Stimulated activated CD8-positive, alpha-beta memory T cell treated with anti-CD3 and anti-CD28 coated beads, Interleukin-7, amount 100 ng/mL, for 1 hour (primary cell): ENCODE data around the gene CD247.

Experiments used
- DNase-seq, 2 donors: peaks; one replicate each; pipeline ENCODE4 v3.0.0-alpha.2; 2020; ENCODE audit warnings: low read depth in 2 of 2

Gene CD247

DNA sequence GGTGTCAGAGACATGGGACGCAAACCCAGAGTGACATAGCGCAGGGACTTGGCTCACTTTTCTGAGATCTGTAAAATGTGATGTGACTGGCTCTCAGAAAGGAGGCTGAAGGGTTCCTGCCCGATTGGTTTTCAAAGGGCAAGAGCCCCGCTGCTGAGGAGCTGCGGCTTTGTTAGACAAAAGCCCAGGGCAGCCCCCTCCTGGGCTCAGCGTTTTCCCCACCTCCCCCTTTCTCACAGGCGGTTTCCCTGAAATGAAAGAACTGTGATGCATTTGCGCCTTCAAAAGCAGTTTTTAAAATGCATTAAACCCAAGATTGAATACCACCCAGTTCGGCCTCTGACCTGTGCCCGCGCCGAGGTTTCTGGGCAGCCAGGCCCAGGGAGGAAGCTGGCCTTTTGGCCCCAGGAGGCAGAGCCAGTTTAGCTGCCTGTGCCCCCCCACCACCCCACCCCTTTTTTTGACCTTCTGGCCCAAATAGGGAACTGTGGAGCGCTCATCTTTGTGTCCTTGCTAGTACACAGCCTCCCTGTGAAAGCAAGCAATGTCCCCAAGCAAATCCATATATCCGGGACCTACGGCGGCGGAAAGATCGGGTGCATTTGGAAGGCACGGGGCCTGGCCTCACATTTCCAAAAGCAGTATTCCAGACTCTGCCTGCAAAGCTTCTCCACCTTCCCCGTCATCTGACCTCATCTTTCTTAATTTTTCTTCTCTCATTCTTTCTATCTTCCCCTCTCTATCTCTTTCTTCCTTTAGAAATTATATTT is 28.6 kb downstream of the CD247 start:
- no peak for DNase-seq

DNA sequence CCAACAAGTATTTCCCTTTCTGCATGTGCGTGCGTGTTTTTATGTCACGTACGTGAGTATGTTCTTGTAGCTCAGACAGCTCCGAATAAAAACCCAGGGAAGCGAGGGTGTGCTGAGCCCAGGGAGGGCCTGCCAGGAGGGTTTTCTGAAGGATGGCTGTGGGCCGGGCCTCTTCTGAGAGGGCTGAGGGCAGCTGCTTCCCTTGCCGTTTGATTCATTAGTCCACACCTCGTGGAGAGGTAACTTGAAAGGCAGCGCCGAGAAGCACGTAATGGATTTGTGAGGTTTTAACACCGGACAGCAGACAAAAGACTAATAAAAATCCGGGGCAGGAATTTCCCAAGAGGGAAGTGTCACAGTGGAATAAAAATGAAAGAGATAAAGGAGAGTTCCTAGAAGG is 29.5 kb downstream of the CD247 start:
- no peak for DNase-seq

GRCh38 chr1:167487614-167488013 is 30.7 kb downstream of the CD247 start:
- no peak for DNase-seq

GRCh38 chr1:167486090-167486824 is 32.1 kb downstream of the CD247 start:
- no peak for DNase-seq

GRCh38 chr1:167484726-167485502 is 33.4 kb downstream of the CD247 start:
- no peak for DNase-seq

- no peak for DNase-seq
Measured at GRCh38 chr1:167483790-167484189, 34.5 kb downstream of the CD247 start.

DNA sequence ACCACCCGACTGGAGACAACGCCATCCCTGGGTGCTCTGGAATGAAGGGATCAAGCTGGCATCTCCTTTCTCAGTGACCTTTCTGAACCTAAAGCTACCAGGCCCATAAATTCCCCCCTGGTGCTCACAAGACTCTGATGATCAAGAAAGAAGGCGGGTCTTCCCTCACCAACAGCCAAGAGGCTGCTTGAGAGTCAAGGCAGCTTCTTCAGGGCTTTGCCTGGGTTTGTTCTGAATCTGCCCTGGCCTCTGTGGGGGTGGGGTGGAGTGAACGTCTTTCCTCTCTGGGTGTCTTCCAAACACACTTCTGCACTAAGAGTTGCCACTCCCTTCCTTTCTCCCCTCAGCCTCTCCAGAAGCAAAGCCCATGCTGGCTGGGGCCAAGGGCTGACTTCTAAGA is 36.1 kb downstream of the CD247 start:
- DNase-seq: no peak

GRCh38 chr1:167479331-167479979 is 38.9 kb downstream of the CD247 start:
- no peak for DNase-seq

DNA sequence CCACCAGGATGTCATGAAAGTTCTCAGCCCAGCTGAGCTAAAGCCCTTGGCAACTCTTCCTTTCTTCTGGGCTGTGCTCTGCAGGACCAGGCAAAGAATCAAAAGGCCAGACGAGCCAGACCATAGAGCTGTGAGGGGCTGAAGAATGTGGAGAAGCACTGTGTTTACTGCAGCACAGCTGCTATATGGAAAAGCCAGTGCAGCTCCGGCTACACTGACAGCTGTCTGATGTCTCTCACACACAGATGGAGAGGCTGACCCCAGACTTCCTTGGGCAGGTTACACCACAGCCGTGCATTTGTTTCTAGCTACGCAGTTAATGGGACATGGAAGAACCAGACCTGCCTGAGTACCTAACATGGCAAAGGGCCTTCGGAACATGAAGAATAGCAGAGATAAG is 40.3 kb downstream of the CD247 start:
- DNase-seq: no peak

GRCh38 chr1:167476061-167476460 is 42.3 kb downstream of the CD247 start:
- no peak for DNase-seq

DNA sequence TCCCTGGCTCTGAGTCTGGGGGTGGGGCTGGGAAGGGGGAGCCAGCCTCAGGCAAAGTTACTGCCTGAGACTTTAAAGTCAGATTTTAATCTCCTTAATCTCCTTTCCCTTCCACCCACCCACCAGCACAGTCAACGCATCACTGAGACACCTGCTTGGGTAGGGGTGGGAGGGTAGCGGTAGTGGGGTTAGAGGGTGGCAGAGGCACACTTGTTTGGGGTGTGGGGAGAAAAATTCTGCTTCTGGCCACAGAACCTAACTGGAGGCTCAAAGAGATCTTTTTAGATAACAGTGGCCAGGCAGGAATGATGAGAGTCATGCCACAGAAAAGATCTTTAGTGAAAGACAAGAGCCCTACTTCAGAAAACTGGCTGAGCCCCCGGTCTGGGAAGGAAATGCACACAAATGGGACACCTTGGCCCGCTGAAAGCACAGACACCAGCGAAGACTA is 44.1 kb downstream of the CD247 start:
- no peak for DNase-seq

DNA sequence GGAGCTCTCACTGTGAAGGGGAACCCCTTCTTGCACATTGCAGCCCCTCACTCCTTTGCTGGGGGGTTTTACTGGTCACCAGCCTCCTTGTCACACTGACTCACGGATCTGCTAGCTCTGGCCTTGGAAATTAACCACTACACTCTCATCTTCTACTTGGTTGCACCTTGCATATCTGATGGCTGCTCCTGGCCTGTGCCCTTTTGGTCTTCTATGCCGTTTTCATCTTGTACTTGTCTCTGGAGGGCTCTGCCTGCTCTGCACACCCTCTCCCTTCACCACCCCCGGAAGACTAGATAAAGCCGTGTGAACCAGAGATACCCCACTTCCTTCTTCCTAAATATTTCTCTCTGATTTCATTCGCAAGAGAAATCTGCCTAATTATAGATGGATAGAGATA is 44.6 kb downstream of the CD247 start:
- no peak for DNase-seq

GRCh38 chr1:167472752-167473521 is 45.4 kb downstream of the CD247 start:
- no peak for DNase-seq

DNA sequence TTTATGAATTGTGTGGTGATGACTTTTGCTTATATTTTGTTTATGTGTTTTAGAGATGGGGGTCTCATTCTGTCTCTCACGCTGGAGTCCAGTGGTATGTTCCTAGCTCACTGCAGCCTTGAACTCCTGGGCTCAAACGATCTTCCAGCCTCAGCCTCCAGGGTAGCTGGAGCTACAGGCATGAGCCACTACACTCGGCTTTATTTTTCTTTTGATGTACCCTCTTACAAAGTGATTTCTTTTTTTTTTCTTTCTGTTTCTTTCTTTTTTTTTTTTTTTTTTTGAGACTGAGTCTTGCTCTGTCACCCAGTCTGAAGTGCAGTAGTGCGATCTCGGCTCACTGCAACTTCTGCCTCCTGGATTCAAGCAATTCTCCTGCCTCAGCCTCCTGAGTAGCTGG is 46.8 kb downstream of the CD247 start:
- DNase-seq: no peak

- no peak for DNase-seq
Measured at GRCh38 chr1:167469280-167469965, 48.9 kb downstream of the CD247 start.

- no peak for DNase-seq
Measured at GRCh38 chr1:167467752-167468151, 50.6 kb downstream of the CD247 start.

- DNase-seq: no peak
Measured at GRCh38 chr1:167467126-167467710, 51.1 kb downstream of the CD247 start.

GRCh38 chr1:167465743-167466142 is 52.6 kb downstream of the CD247 start:
- no peak for DNase-seq

- DNase-seq: no peak
Measured at GRCh38 chr1:167465018-167465417, 53.3 kb downstream of the CD247 start.

- DNase-seq: no peak
Measured at GRCh38 chr1:167463875-167464575, 54.3 kb downstream of the CD247 start.
